ENCODE results near the gene GARIN5B. TPM values are rescaled to one million over a fixed set of nuclear protein-coding genes. Genes with fewer than 3 reads are reported as not detected.

Gene GARIN5B
- total and polyA plus RNA-seq, 2 donors, result not detected

GRCh38 chr19:55384131-55384919, 21.3 kb upstream of the GARIN5B start, which contains the start of gene TMEM238:
Gene TMEM238 (minus strand): TSS chr19:55384292. CDS start chr19:55384259, 33 bp downstream.
- 18% methylated on average over 72 of the region's 72 CpGs for WGBS
- no peak for DNase-seq (ENCODE audit: extremely low spot score)

DNA sequence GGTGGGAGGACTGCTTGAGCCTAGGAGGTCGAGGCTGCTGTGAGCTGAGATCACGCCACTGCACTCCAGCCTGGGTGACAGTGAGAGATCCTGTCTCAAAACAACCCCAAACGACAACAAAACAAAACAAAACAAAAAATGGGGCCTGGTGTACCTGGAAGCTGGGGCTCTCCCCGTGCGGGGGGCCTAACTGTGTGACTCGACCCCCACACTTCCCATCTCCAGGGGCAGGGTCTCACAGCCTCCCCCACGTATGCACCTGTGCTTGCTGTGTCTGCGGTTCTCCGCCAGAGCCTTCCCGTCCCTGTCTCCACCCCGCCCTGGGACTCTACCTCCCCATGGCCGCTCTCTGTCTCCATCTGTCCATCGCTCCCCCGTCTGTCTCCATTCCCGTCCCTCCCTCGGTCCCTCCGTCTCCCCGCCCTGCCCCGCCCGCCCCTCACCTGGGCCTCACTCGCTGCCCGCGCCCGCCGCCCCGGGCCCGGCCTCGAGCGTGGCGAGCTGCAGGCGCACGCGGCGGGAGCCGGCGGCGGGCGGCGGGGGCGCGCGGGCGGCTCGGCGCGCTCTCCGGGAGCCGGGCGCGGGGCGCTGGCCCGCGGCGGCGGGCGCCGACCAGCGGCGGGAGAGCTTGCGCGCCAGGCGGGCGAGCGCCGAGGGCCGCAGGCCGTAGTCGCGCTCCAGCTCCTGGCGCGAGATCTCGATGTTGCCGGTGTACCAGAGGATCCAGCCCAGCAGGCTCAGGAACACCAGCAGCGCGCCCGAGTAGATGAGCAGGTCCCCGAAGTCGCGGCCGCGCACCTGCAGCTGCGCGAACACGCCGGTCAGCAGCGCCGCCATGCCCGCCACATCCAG, 20.4 kb upstream of the GARIN5B start:
- no peak for DNase-seq (ENCODE audit: extremely low spot score)
- Histone ChIP-seq H3K4me1 (ENCODE audit: insufficient read depth) (peaks cover 3% of the 10 kb centered on the region), H3K36me3 (ENCODE audit: insufficient read depth) (no peaks in the 10 kb centered on the region), H3K27ac (ENCODE audit: low read depth) (peak overlapping the region; percentile 90), H3K4me3 (ENCODE audit: low read depth, low read length) (peak overlapping the region; percentile 50)
- WGBS, result 4% methylated on average over 88 of the region's 88 CpGs

More at GRCh38 chr19:55384131-55384919, 21.3 kb upstream of the GARIN5B start, which contains the start of gene TMEM238:
- H3K27ac ChIP-seq (ENCODE audit: low read depth), result peak within 1 kb of the TSS; percentile 90
- H3K36me3 ChIP-seq (ENCODE audit: insufficient read depth), result no peaks in the 10 kb centered on the region
- H3K4me1 ChIP-seq (ENCODE audit: insufficient read depth), result peaks cover 3% of the 10 kb centered on the region
- peak within 1 kb of the TSS; percentile 50 for H3K4me3 ChIP-seq (ENCODE audit: low read depth, low read length)

DNA sequence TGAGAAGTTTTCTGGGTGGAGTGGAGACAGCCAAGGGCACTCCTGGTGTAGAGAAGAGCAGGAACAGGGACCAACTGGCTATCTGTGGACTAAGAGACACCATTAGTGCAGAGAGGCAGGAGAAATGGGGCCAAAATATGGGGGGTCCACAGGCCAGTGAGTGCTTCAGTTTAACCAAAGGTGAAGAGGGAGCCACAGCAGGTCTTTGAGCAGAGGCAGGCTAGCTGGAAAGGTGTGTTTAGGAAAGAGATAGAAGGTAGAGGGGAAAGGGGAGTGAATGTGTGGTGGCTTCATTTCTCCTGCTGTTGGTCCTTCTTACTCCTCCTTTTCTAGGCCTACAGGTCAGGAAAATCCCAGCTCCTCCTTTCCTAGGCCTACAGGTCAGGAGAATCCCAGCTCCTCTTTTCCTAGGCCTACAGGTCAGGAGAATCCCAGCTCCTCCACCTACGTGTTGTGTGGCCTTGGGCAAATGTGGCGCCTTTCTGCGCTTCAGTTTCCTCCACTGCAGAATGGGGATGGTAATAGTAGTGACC, 19.5 kb upstream of the GARIN5B start:
- 96% methylated on average over 3 of the region's 3 CpGs for WGBS

GRCh38 chr19:55382013-55382412, 19.0 kb upstream of the GARIN5B start:
- Histone ChIP-seq H3K4me3 (ENCODE audit: low read depth, low read length) (no peak overlapping the region), H3K4me1 (ENCODE audit: insufficient read depth) (no peaks in the 10 kb centered on the region), H3K36me3 (ENCODE audit: insufficient read depth) (no peaks in the 10 kb centered on the region), H3K27ac (ENCODE audit: low read depth) (no peak overlapping the region)
- DNase-seq (ENCODE audit: extremely low spot score), result no peak
- whole genome bisulfite sequencing, result 97% methylated on average over 5 of the region's 5 CpGs

More for the DNA sequence above, 19.5 kb upstream of the GARIN5B start:
- Histone ChIP-seq H3K4me1 (ENCODE audit: insufficient read depth) (no peaks in the 10 kb centered on the region), H3K27ac (ENCODE audit: low read depth) (no peak overlapping the region), H3K36me3 (ENCODE audit: insufficient read depth) (no peaks in the 10 kb centered on the region), H3K4me3 (ENCODE audit: low read depth, low read length) (no peak overlapping the region)
- no peak for DNase-seq (ENCODE audit: extremely low spot score)

DNA sequence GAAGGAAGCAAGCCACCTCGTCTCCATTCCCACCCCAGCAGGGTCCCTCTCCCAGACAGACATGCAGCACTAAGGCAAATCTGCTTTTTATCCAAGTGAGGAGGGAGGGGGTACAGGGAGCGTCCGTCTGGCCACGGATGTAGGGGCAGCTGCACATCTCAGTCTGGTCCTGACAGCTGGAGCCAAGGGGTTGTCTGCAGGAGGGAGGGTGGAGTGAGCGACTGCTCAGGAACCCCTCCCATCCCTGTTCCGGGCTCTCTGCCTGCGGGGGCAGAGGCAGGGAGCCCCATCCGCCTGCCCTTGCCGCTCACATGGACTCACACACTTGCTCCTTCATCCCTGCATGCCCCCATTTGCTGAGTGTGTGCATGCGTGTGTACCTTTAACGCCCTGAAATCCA, 16.1 kb upstream of the GARIN5B start:
- Histone ChIP-seq H3K4me3 (ENCODE audit: low read depth, low read length) (no peak overlapping the region), H3K4me1 (ENCODE audit: insufficient read depth) (no peaks in the 10 kb centered on the region), H3K36me3 (ENCODE audit: insufficient read depth) (no peaks in the 10 kb centered on the region), H3K27ac (ENCODE audit: low read depth) (no peak overlapping the region)
- DNase-seq (ENCODE audit: extremely low spot score), result no peak
- WGBS, result 54% methylated on average over 11 of the region's 11 CpGs

DNA sequence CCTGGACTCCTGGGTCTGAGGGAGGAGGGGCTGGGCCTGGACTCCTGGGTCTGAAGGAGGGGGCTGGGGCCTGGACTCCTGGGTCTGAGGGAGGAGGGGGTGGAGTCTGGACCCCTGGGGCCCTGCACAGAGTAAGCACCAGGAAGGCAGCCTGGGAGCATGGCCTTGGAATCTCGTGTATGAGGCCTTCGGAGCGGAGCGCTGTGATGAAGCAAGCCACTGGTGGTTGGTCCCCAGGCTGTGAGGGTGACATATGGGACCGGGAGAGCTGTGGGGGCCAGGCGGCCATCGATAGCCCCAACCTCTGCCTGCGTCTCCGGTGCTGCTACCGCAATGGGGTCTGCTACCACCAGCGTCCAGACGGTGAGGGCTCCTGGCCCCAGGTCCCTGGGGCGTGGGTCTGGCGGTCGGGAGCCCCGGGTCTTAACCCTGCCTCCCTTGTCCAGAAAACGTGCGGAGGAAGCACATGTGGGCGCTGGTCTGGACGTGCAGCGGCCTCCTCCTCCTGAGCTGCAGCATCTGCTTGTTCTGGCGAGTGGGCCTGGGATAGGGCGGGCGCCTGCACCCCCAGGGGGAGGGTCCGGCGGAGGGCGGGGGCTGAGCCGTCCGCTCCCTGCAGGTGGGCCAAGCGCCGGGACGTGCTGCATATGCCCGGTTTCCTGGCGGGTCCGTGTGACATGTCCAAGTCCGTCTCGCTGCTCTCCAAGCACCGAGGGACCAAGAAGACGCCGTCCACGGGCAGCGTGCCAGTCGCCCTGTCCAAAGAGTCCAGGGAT, 14.5 kb upstream of the GARIN5B start:
- WGBS, result 15% methylated on average over 43 of the region's 43 CpGs
- no peak for DNase-seq (ENCODE audit: extremely low spot score)
- Histone ChIP-seq H3K4me3 (ENCODE audit: low read depth, low read length) (no peak overlapping the region), H3K36me3 (ENCODE audit: insufficient read depth) (no peaks in the 10 kb centered on the region), H3K4me1 (ENCODE audit: insufficient read depth) (no peaks in the 10 kb centered on the region), H3K27ac (ENCODE audit: low read depth) (no peak overlapping the region)

- DNase-seq (ENCODE audit: extremely low spot score), result no peak
- Histone ChIP-seq H3K4me3 (ENCODE audit: low read depth, low read length) (no peak within 1 kb of the TSS), H3K27ac (ENCODE audit: low read depth) (no peak within 1 kb of the TSS), H3K4me1 (ENCODE audit: insufficient read depth) (no peaks in the 10 kb centered on the region), H3K36me3 (ENCODE audit: insufficient read depth) (no peaks in the 10 kb centered on the region)
- WGBS, result 65% methylated on average over 21 of the region's 21 CpGs
Measured at GRCh38 chr19:55376241-55376933, 13.3 kb upstream of the GARIN5B start, which contains the start of gene TMEM190. Gene TMEM190 (plus strand): TSS chr19:55376826. CDS start chr19:55376854, 28 bp downstream.

DNA sequence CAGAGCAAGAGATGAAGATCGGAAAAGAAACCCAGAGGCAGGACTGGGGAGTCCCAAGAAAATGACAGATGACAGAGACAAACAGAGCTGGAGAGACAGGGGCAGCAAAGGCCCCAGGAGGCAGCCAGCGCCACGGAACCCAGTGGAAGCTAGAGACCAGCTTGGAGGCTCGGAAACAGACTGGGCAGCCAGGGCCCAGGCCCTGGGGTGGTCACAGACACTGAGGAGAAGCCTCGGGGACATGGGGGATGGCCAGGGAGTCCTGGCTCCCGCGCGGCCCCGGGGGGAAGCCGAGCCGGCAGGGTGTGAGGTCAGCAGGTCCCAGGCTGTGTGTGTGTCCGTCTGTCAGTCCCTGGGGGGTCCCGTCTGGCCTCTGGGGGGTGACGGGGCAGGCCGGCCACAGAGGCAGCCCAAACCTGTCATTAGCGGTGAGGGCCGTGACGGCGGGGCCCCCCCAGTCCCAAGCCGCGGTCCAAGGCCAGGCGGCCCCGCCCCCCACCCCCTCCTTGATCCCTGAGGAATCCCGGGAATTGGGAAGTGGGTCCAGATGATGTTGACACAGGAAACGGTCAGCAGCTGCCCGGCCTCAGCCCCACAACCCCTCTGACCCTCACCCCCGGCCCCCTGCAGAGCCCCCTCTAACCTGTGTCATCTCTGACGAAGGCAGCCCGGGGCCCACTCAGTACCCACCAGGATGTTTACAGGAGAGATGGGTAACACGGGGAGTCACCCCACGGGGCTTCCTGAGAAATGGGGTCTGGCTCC, 11.1 kb upstream of the GARIN5B start:
- peaks cover 1% of the 10 kb centered on the region for H3K4me1 ChIP-seq (ENCODE audit: insufficient read depth)
- WGBS, result 11% methylated on average over 31 of the region's 31 CpGs
- no peaks in the 10 kb centered on the region for H3K36me3 ChIP-seq (ENCODE audit: insufficient read depth)
- no peak for DNase-seq (ENCODE audit: extremely low spot score)
- no peak overlapping the region for H3K27ac ChIP-seq (ENCODE audit: low read depth)
- H3K4me3 ChIP-seq (ENCODE audit: low read depth, low read length), result no peak overlapping the region

DNA sequence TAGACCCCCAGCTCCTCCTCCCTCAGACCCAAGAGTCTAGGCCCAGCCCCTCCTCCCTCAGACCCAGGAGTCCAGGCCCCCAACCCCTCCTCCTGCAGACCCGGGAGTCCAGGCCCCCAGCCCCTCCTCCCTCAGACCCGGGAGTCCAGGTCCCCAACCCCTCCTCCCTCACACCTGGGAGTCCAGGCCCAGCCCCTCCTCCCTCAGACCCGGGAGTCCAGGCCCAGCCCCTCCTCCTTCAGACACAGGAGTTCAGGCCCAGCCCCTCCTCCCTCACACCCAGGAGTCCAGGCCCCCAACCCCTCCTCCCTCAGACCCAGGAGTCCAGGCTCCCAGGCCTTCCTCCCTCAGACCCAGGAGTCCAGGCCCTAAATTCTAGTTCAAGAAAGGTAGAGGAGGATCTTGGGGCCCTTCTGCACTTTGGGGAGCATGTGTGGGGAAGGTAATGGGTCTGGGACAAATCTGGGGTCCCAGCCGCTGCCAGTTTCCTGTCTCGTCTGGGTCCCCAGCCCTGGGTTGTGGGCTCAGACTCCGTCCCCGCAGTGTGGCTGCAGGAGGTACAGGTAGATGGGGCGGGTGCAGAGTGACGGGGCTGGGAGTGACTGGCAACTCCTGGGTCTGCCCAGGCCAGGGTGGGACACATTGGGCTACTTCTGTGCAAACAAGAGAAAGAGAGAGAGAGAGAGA, 10.4 kb upstream of the GARIN5B start:
- Histone ChIP-seq H3K27ac (ENCODE audit: low read depth) (no peak overlapping the region), H3K4me3 (ENCODE audit: low read depth, low read length) (no peak overlapping the region), H3K36me3 (ENCODE audit: insufficient read depth) (no peaks in the 10 kb centered on the region), H3K4me1 (ENCODE audit: insufficient read depth) (peaks cover 1% of the 10 kb centered on the region)
- WGBS, result 61% methylated on average over 9 of the region's 9 CpGs
- DNase-seq (ENCODE audit: extremely low spot score), result no peak

DNA sequence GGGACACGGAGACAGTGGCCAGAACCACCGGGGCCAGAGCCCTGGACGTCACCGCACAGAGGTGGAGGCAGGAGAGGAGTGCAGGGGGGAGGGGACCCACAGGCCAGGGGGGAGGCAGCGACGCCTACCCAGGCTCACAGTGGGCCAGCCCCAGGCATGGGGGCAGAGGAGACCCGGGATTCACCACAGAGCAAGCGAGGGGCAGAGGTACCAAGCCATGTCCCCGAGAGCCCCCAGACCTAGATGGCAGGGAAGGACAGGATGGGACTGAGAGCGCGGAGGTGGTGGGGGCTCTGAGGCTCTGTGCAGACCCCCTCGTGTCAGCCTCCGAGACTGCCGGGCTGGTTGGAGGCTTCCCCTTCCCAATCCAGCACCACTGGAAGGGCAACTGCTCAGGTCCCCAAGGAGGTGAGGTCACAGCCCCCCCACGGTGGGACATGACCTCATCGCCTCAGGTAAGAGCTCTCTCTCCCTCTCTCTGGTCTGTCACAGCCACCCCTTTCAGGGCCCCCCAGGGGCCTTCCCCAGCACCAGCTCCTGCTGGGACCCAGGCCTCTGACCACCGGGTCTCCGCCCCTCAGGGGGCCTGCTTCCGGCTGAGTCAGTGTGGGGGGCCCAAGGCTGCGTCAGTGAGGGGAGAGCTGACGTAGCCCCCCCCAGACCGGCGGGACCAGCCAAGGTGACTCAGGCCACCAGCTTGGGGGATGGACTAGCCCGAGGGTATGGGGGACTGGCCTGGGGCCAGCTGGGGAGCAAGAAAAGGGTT, 9.4 kb upstream of the GARIN5B start:
- Histone ChIP-seq H3K4me3 (ENCODE audit: low read depth, low read length) (no peak overlapping the region), H3K36me3 (ENCODE audit: insufficient read depth) (no peaks in the 10 kb centered on the region), H3K4me1 (ENCODE audit: insufficient read depth) (peaks cover 1% of the 10 kb centered on the region), H3K27ac (ENCODE audit: low read depth) (no peak overlapping the region)
- WGBS, result 48% methylated on average over 24 of the region's 24 CpGs
- DNase-seq (ENCODE audit: extremely low spot score), result no peak

DNA sequence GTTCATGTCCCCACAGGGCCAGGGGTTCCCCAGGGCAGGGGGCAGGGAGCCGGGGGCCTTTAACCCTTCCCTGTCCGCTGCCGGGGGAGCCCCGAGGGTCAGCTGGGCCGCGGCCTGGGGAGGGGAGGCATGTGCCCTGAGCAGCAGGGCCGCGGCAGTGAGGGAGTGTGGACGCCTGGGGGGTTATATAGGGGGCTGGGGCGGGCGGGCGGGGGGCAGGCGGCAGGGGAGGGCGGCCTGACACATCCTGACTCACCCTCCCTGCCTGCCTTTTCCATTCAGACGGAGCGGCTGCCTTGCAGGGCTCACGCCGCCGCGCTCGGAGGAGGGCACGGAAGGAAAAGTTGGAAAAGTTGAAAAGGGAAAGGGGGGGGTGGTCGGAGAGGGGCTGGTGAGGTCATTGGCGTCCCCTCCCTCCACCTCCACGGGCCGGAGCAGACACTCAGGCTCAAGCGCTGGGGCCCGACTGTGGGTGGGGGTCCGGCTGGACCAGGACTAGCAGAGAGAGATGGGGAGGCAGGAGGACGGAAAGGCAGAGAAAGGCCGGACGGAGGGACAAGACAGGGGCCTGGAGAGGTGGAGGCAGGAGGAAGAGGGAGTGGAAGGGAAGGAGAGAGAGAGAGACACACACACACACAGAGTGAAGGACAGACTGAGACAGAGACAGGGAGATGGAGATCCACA, 7.4 kb upstream of the GARIN5B start, which contains the start of gene IL11:
Gene IL11 (minus strand): TSS at position 159 of the 684 bp plus-strand sequence. CDS start 153 bp downstream, at position 6.
- Histone ChIP-seq H3K27ac (ENCODE audit: low read depth) (no peak within 1 kb of the TSS), H3K4me3 (ENCODE audit: low read depth, low read length) (peak within 1 kb of the TSS; percentile 32), H3K4me1 (ENCODE audit: insufficient read depth) (peaks cover 1% of the 10 kb centered on the region), H3K36me3 (ENCODE audit: insufficient read depth) (no peaks in the 10 kb centered on the region)
- WGBS, result 10% methylated on average over 32 of the region's 32 CpGs
- DNase-seq (ENCODE audit: extremely low spot score), result no peak

Measured in urinary bladder (tissue), 4 donors.